Sigmoid colon (tissue), 7 donors: ENCODE results near the gene CCL3. TPM values are rescaled to one million over a fixed set of nuclear protein-coding genes. Genes with fewer than 3 reads are reported as not detected.

Experiments
- DNase-seq: peaks from one replicate; pipeline ENCODE4 v3.0.0-alpha.2; 2019
- H3K27ac ChIP-seq, 4 donors: fragments of 200-600 bp; sonication (generic); one replicate each; pipeline ENCODE4 v1.5.1; 2016 to 2019; ENCODE audit warnings: mild to moderate bottlenecking in 1 of 4
- H3K27me3 ChIP-seq, 3 donors: fragments of 200-600 bp; sonication (generic); one replicate each; pipeline ENCODE4 v1.5.1; 2019; ENCODE audit warnings: mild to moderate bottlenecking in 1 of 3
- H3K36me3 ChIP-seq, 4 donors: fragments of 200-600 bp; sonication (generic); one replicate each; pipeline ENCODE4 v1.5.1; 2016 to 2019
- H3K4me1 ChIP-seq, 4 donors: fragments of 200-600 bp; sonication (generic); one replicate each; pipeline ENCODE4 v1.5.1; 2017 to 2019
- H3K4me3 ChIP-seq, 4 donors: fragments of 200-600 bp; sonication (generic); one replicate each; pipeline ENCODE4 v1.5.1; 2017 to 2019; ENCODE audit warnings: mild to moderate bottlenecking in 2 of 4, moderate library complexity in 1 of 4
- H3K9me3 ChIP-seq, 4 donors: fragments of 200-600 bp in 3 of 4; sonication (generic) in 3 of 4; one replicate each; pipeline versions ENCODE4 v1.5.1 to v1.6.1; 2013 to 2019
- CTCF ChIP-seq, 4 experiments: fragments of 450-650 bp in 3 of 4; fragments of 200-600 bp in 1 of 4; IDR thresholded peaks; one replicate each; pipeline ENCODE4 v1.5.1; 2016 to 2019; ENCODE audit warnings: antibody characterized with exemption in 4 of 4, mild to moderate bottlenecking in 3 of 4, moderate library complexity in 2 of 4
- EP300 ChIP-seq, 4 donors: sonication (generic); formaldehyde crosslinking; IDR thresholded peaks; one replicate each; pipeline ENCODE4 v1.6.1; 2017; ENCODE audit warnings: antibody characterized with exemption in 4 of 4
- POLR2A ChIP-seq, 2 donors: fragments of 450-650 bp; IDR thresholded peaks; one replicate each; pipeline ENCODE4 v1.6.1; 2016; ENCODE audit warnings: antibody characterized with exemption in 2 of 2, mild to moderate bottlenecking in 2 of 2, moderate library complexity in 2 of 2
- POLR2AphosphoS5 ChIP-seq, 4 donors: sonication (generic); formaldehyde crosslinking; IDR thresholded peaks; one replicate each; pipeline ENCODE4 v1.6.1; 2017; ENCODE audit warnings: antibody characterized with exemption in 4 of 4
- WGBS, 2 donors: extraction: QIAGEN DNeasy Blood & Tissue Kit; methylation state at CpG; one replicate each; pipeline ENCODE4 v1.1.7; 2013; 5-methylcytosine and 5-hydroxymethylcytosine counted together
- intact Hi-C: fragments of 100-400 bp; cut with DNase I; formaldehyde crosslinking; loops from one replicate; pipeline ENCODE4 v1.15.1; 2023
- polyA plus RNA-seq, 3 donors: library from polyadenylated mRNA; stranded (reverse); fragments of 200-250 nt; gene quantifications; one replicate each; pipeline ENCODE4 v1.2.3, GENCODE V29; 2013
- total RNA-seq, 4 donors: library from RNA; depleted of rRNA; stranded (reverse); fragments of >200 nt; gene quantifications; one replicate each; pipeline ENCODE4 v1.1.0, GENCODE V29; 2016
- donor health status: healthy with polysubstance abuse.
- donor health status: Bipolar disorder and iron deficiency.
- donor health status: healthy.

CCL3 gene
- total and polyA plus RNA-seq, 7 donors, result 1.2 to 22.4 (median 3.0) TPM; not detected in 1

- peaks cover 0 to 9% (median 0%) of the 10 kb centered on the region in 3 donors for H3K27me3 ChIP-seq
- H3K36me3 ChIP-seq, result no peaks in the 10 kb centered on the region
- H3K4me3 ChIP-seq, result no peak overlapping the region
- H3K27ac ChIP-seq, result no peak overlapping the region
- no peaks in the 10 kb centered on the region for H3K4me1 ChIP-seq
- no peaks in the 10 kb centered on the region for H3K9me3 ChIP-seq
- WGBS, 2 donors, result 32 to 56% methylated on average over 4 of the region's 4 CpGs
- TF ChIP-seq POLR2A (IDR thresholded peaks at IDR 0.05) (no peak), CTCF (IDR thresholded peaks at IDR 0.05) (no peak), EP300 (IDR thresholded peaks at IDR 0.05) (no peak), POLR2AphosphoS5 (IDR thresholded peaks at IDR 0.05) (no peak)
- intact Hi-C loops, result no loop called here
- DNase-seq, result no peak
Observed at GRCh38 chr17:36133602-36134236, 43.8 kb upstream of the CCL3 start.

GRCh38 chr17:36132421-36132831, 42.5 kb upstream of the CCL3 start:
- no peaks in the 10 kb centered on the region for H3K9me3 ChIP-seq
- WGBS, 2 donors, result 79 to 87% methylated on average over 2 of the region's 2 CpGs
- no peak for DNase-seq
- no peaks in the 10 kb centered on the region for H3K27me3 ChIP-seq
- H3K4me3 ChIP-seq, result no peak overlapping the region
- no peaks in the 10 kb centered on the region for H3K36me3 ChIP-seq
- no peaks in the 10 kb centered on the region for H3K4me1 ChIP-seq
- TF ChIP-seq POLR2A (IDR thresholded peaks at IDR 0.05), result no peak
- no peak for TF ChIP-seq CTCF (IDR thresholded peaks at IDR 0.05)
- no peak for TF ChIP-seq POLR2AphosphoS5 (IDR thresholded peaks at IDR 0.05)
- TF ChIP-seq EP300 (IDR thresholded peaks at IDR 0.05), result no peak
- no peak overlapping the region for H3K27ac ChIP-seq
- intact Hi-C loops, result no loop called here

GRCh38 chr17:36131931-36132330, 42.0 kb upstream of the CCL3 start:
- H3K9me3 ChIP-seq, result no peaks in the 10 kb centered on the region
- 92 to 93% methylated on average over 3 of the region's 3 CpGs for WGBS, 2 donors
- TF ChIP-seq POLR2AphosphoS5 (IDR thresholded peaks at IDR 0.05), result no peak
- no peak for TF ChIP-seq EP300 (IDR thresholded peaks at IDR 0.05)
- TF ChIP-seq POLR2A (IDR thresholded peaks at IDR 0.05), result no peak
- TF ChIP-seq CTCF (IDR thresholded peaks at IDR 0.05), result no peak
- no peak overlapping the region for H3K4me3 ChIP-seq
- H3K27ac ChIP-seq, result no peak overlapping the region
- no peaks in the 10 kb centered on the region for H3K4me1 ChIP-seq
- no peaks in the 10 kb centered on the region for H3K36me3 ChIP-seq
- no peaks in the 10 kb centered on the region for H3K27me3 ChIP-seq
- intact Hi-C loops, result no loop called here
- no peak for DNase-seq

GRCh38 chr17:36131421-36131820, 41.5 kb upstream of the CCL3 start:
- Histone ChIP-seq H3K4me3 (no peak overlapping the region), H3K9me3 (no peaks in the 10 kb centered on the region), H3K27ac (no peak overlapping the region), H3K27me3 (no peaks in the 10 kb centered on the region), H3K36me3 (no peaks in the 10 kb centered on the region), H3K4me1 (no peaks in the 10 kb centered on the region)
- intact Hi-C loops, result no loop called here
- no peak for TF ChIP-seq CTCF (IDR thresholded peaks at IDR 0.05)
- no peak for TF ChIP-seq POLR2A (IDR thresholded peaks at IDR 0.05)
- TF ChIP-seq POLR2AphosphoS5 (IDR thresholded peaks at IDR 0.05), result no peak
- no peak for TF ChIP-seq EP300 (IDR thresholded peaks at IDR 0.05)
- DNase-seq, result no peak
- 21 to 28% methylated on average over 2 of the region's 2 CpGs for WGBS, 2 donors

- intact Hi-C loops, result no loop called here
- no peaks in the 10 kb centered on the region for H3K27me3 ChIP-seq
- no peaks in the 10 kb centered on the region for H3K36me3 ChIP-seq
- peaks cover 0 to 8% (median 2%) of the 10 kb centered on the region in 4 donors for H3K9me3 ChIP-seq
- H3K4me3 ChIP-seq, result no peak overlapping the region
- H3K4me1 ChIP-seq, result no peaks in the 10 kb centered on the region
- 63 to 67% methylated on average over 5 of the region's 5 CpGs for WGBS, 2 donors
- TF ChIP-seq POLR2A (IDR thresholded peaks at IDR 0.05) (no peak), POLR2AphosphoS5 (IDR thresholded peaks at IDR 0.05) (no peak), EP300 (IDR thresholded peaks at IDR 0.05) (no peak), CTCF (IDR thresholded peaks at IDR 0.05) (no peak)
- no peak for DNase-seq
- no peak overlapping the region for H3K27ac ChIP-seq
Observed at GRCh38 chr17:36130346-36130745, 40.4 kb upstream of the CCL3 start.
